T-cell (primary cell): ENCODE measurements around the gene PNPLA3. TPM values are rescaled to one million over a fixed set of nuclear protein-coding genes. Genes with fewer than 3 reads are reported as not detected.
"Not testable (repeated sequence)": the region's sequence is repeated elsewhere in the genome, so short reads cannot be mapped to it uniquely, and the experiment has no call there.

ENCODE experiments used
- ATAC-seq, 4 experiments: fragments of 200-7000 bp in 3 of 4; fragments of 150-1000 bp in 1 of 4; cut with Tn5 transposase; replicated peaks in 1 of 4; 1 replicate in 3 of 4; 2 replicates in 1 of 4; pipeline ENCODE4 v1.10.0; 2021; ENCODE audit warnings: moderate library complexity in 3 of 4, mild to moderate bottlenecking in 2 of 4, moderate number of reproducible peaks in 1 of 4
- CTCF ChIA-PET, 2 donors: fragments of 300-600 bp; sonication (Branson Sonifier 250); formaldehyde crosslinking; loops; one replicate each; lab custom pipeline; 2022; ENCODE audit warnings: antibody characterized with exemption in 2 of 2; lab: Charles Lee
- POLR2A ChIA-PET, 2 donors: fragments of 300-600 bp; sonication (Branson Sonifier 250); formaldehyde crosslinking; loops; one replicate each; lab custom pipeline; 2022; ENCODE audit warnings: antibody characterized with exemption in 2 of 2; lab: Charles Lee
- DNase-seq, 35 experiments: peaks; one replicate each; pipeline versions ENCODE4 v3.0.0 to v3.0.0-alpha.2; 2013 to 2023
- H3K27ac ChIP-seq: one replicate; pipeline ENCODE4 v1.5.1; 2013; ENCODE audit warnings: low read length
- H3K27me3 ChIP-seq, 2 experiments: replicated peaks in 1 of 2; 1 replicate in 1 of 2; 2 replicates in 1 of 2; pipeline versions ENCODE4 v1.6.1 to v1.7.0; 2013; ENCODE audit warnings: low read length in 1 of 2, mixed read lengths in 1 of 2; ENCODE audit not compliant: control insufficient read depth in 2 of 2, insufficient read depth in 2 of 2; ENCODE audit errors: extremely low read depth in 1 of 2
- H3K36me3 ChIP-seq, 2 donors: 1 replicate in 1 of 2; 2 replicates in 1 of 2; pipeline versions ENCODE4 v1.6.1 to v1.7.0; 2013; ENCODE audit warnings: low read length in 1 of 2; ENCODE audit not compliant: control insufficient read depth in 2 of 2, insufficient read depth in 1 of 2; ENCODE audit errors: extremely low read depth in 1 of 2
- H3K4me1 ChIP-seq, 2 experiments: 1 replicate in 1 of 2; 2 replicates in 1 of 2; pipeline versions ENCODE4 v1.6.1 to v1.7.0; 2013; ENCODE audit warnings: low read length in 2 of 2, mixed read lengths in 1 of 2; ENCODE audit not compliant: insufficient read depth in 2 of 2, control insufficient read depth in 1 of 2; ENCODE audit errors: extremely low read depth in 1 of 2
- H3K4me3 ChIP-seq, 2 donors: 1 replicate in 1 of 2; 2 replicates in 1 of 2; pipeline versions ENCODE4 v1.5.1 to v1.7.0; 2013; ENCODE audit warnings: mild to moderate bottlenecking in 2 of 2, low read length in 1 of 2, moderate library complexity in 1 of 2; ENCODE audit not compliant: control insufficient read depth in 1 of 2; ENCODE audit errors: extremely low read depth in 1 of 2
- H3K9me3 ChIP-seq: 2 replicates; pipeline ENCODE4 v1.7.0; 2013
- H3K27ac Mint-ChIP-seq, 2 donors: one replicate each; pipeline ENCODE4 v1.8.0; 2020 to 2021; ENCODE audit warnings: mild to moderate bottlenecking in 2 of 2, mixed read lengths in 2 of 2
- H3K27me3 Mint-ChIP-seq, 2 donors: one replicate each; pipeline ENCODE4 v1.8.0; 2021 to 2022; ENCODE audit warnings: mixed read lengths in 2 of 2
- H3K36me3 Mint-ChIP-seq: one replicate; pipeline ENCODE4 v1.8.0; 2021; ENCODE audit warnings: mixed read lengths
- H3K4me1 Mint-ChIP-seq, 3 donors: one replicate each; pipeline ENCODE4 v1.8.0; 2020 to 2022; ENCODE audit warnings: mixed read lengths in 3 of 3, mild to moderate bottlenecking in 1 of 3
- H3K4me3 Mint-ChIP-seq, 3 donors: one replicate each; pipeline ENCODE4 v1.8.0; 2020 to 2022; ENCODE audit warnings: mild to moderate bottlenecking in 3 of 3, mixed read lengths in 3 of 3, moderate library complexity in 3 of 3
- H3K9me3 Mint-ChIP-seq, 3 donors: one replicate each; pipeline ENCODE4 v1.8.0; 2020 to 2022; ENCODE audit warnings: mixed read lengths in 3 of 3
- WGBS: methylation state at CpG from one replicate; pipeline ENCODE4 v1.1.5; 2013; ENCODE audit warnings: missing lambda C conversion rate; ENCODE audit not compliant: insufficient coverage; 5-methylcytosine and 5-hydroxymethylcytosine counted together
- total RNA-seq, 35 experiments: library from RNA in 6 of 35; stranded (reverse) in 6 of 35; fragments of 120-200 nt in 1 of 35; gene quantifications; one replicate each; pipeline versions ENCODE4 v1.2.1 to v1.2.4 and lab custom pipeline; 2013 to 2026

Gene PNPLA3
- total RNA-seq, 5 donors from 2014 or later (not counting 1 experiment from before 2014, with no cell fraction given): 0.13 to 0.26 (median 0.16) TPM; not detected in 2

GRCh38 chr22:43904412-43904811 lies 19.2 kb upstream of the PNPLA3 start:
- H3K4me1 ChIP-seq, H3K9me3 ChIP-seq, H3K36me3 Mint-ChIP-seq, H3K36me3 ChIP-seq, H3K4me1 Mint-ChIP-seq, POLR2A ChIA-PET, H3K27ac Mint-ChIP-seq, H3K27ac ChIP-seq, ATAC-seq, CTCF ChIA-PET, H3K9me3 Mint-ChIP-seq, H3K4me3 Mint-ChIP-seq, H3K4me3 ChIP-seq: not testable (repeated sequence)
- peaks cover 0 to 56% of the 10 kb centered on the region in 2 experiments for H3K27me3 ChIP-seq
- peak in 7 of 35 experiments; percentile 6 to 38 (median 12) for DNase-seq
- no CpG with 5 or more reads among the region's 12 CpGs for WGBS
- peaks cover 15 to 32% of the 10 kb centered on the region in 2 donors for H3K27me3 Mint-ChIP-seq

GRCh38 chr22:43905681-43906080 lies 17.9 kb upstream of the PNPLA3 start:
- H3K27me3 Mint-ChIP-seq: peaks cover 15 to 35% of the 10 kb centered on the region in 2 donors
- no peak overlapping the region for H3K4me3 ChIP-seq
- 66% methylated on average over 4 of the region's 7 CpGs for WGBS
- no peak for DNase-seq
- ChIA-PET POLR2A (interaction anchor here in 1 of 2 donors (0.7 kb wide), 1 partner anchor 34 kb away, joined by 11 read pairs; no protein-coding TSS in a partner anchor), CTCF (no interaction called here)
- H3K36me3 Mint-ChIP-seq: no peaks in the 10 kb centered on the region
- H3K9me3 ChIP-seq: no peaks in the 10 kb centered on the region
- no peaks in the 10 kb centered on the region for H3K4me1 ChIP-seq
- no peak overlapping the region for H3K4me3 Mint-ChIP-seq
- peaks cover 0 to 54% of the 10 kb centered on the region in 2 experiments for H3K27me3 ChIP-seq
- no peaks in the 10 kb centered on the region for H3K4me1 Mint-ChIP-seq
- H3K27ac ChIP-seq: no peak overlapping the region
- ATAC-seq: no peak
- no peaks in the 10 kb centered on the region for H3K36me3 ChIP-seq
- no peak overlapping the region for H3K27ac Mint-ChIP-seq
- no peaks in the 10 kb centered on the region for H3K9me3 Mint-ChIP-seq

GRCh38 chr22:43909708-43910107 lies 13.9 kb upstream of the PNPLA3 start:
- Histone ChIP-seq H3K27ac (no peak overlapping the region), H3K9me3 (no peaks in the 10 kb centered on the region), H3K36me3 (no peaks in the 10 kb centered on the region), H3K27me3 (peaks cover 0 to 33% of the 10 kb centered on the region in 2 experiments), H3K4me3 (no peak overlapping the region), H3K4me1 (no peaks in the 10 kb centered on the region)
- H3K36me3 Mint-ChIP-seq: no peaks in the 10 kb centered on the region
- ChIA-PET POLR2A (no interaction called here), CTCF (no interaction called here)
- H3K4me3 Mint-ChIP-seq: no peak overlapping the region
- no peaks in the 10 kb centered on the region for H3K9me3 Mint-ChIP-seq
- no peak overlapping the region for H3K27ac Mint-ChIP-seq
- no CpG with 5 or more reads among the region's 1 CpG for WGBS
- H3K4me1 Mint-ChIP-seq: no peaks in the 10 kb centered on the region
- ATAC-seq (no peak), DNase-seq (no peak)
- H3K27me3 Mint-ChIP-seq: peaks cover 17 to 28% of the 10 kb centered on the region in 2 donors

DNA sequence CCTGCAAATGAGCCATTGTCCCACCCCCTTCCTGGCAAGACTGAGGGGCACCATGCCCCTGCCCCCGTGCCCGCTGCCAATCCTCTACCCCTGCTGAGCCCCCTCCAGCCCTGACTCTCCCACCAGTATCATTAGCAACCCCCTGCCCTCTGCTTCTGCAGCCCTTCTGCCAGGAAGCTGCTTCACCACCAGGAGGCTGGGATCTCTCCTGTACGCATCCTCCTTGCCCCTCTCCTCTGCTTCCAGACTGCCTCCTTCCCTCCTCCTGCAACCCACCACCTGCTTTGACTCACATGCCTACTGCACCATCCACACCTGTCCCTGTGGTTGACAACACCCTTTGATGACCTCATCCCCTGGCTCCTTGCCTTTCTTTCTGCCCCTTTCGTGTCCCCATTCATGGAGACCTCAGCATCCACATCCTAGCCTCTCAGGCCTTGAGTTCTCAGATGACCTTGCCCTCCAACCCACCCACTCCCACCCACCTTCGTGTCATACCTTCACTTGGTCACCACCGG lies 13.4 kb upstream of the PNPLA3 start:
- Mint-ChIP-seq H3K4me1 (no peaks in the 10 kb centered on the region), H3K9me3 (no peaks in the 10 kb centered on the region), H3K4me3 (no peak overlapping the region), H3K27me3 (peaks cover 17 to 28% of the 10 kb centered on the region in 2 donors), H3K27ac (no peak overlapping the region), H3K36me3 (no peaks in the 10 kb centered on the region)
- DNase-seq (no peak), ATAC-seq (no peak)
- Histone ChIP-seq H3K4me1 (no peaks in the 10 kb centered on the region), H3K36me3 (no peaks in the 10 kb centered on the region), H3K27me3 (peaks cover 0 to 28% of the 10 kb centered on the region in 2 experiments), H3K4me3 (no peak overlapping the region), H3K27ac (no peak overlapping the region), H3K9me3 (no peaks in the 10 kb centered on the region)
- CTCF ChIA-PET: interaction anchor here in 1 of 2 donors (0.6 kb wide), 1 partner anchor 37 kb away, joined by 3 read pairs; no protein-coding TSS in a partner anchor
- WGBS: 71% methylated on average over 5 of the region's 6 CpGs
- POLR2A ChIA-PET: no interaction called here

DNA sequence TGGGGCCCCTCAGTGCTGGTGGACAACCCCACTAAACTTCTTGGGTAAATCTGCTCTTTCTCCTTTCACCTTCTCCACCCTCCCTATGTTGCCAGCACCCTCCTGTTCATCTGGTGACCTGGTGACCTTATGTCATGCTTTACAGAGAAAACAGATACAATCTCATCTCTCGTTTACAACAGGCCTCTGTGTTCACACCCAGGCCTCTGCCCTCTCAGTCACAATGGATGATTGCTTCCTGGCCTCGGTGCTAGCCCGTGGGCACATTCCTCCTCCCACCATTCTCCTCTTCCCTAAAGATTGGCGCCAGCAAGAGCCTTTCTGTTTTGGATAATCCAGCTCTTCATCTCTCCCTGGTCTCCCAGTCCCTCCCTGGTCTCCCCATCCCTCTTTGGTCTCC lies 12.3 kb upstream of the PNPLA3 start:
- Mint-ChIP-seq H3K4me3 (no peak overlapping the region), H3K4me1 (no peaks in the 10 kb centered on the region), H3K27ac (no peak overlapping the region), H3K36me3 (no peaks in the 10 kb centered on the region), H3K27me3 (peaks cover 10 to 21% of the 10 kb centered on the region in 2 donors), H3K9me3 (no peaks in the 10 kb centered on the region)
- Histone ChIP-seq H3K27ac (no peak overlapping the region), H3K27me3 (peaks cover 0 to 21% of the 10 kb centered on the region in 2 experiments), H3K4me1 (no peaks in the 10 kb centered on the region), H3K9me3 (no peaks in the 10 kb centered on the region), H3K4me3 (no peak overlapping the region), H3K36me3 (no peaks in the 10 kb centered on the region)
- WGBS: 23% methylated on average over 4 of the region's 4 CpGs
- DNase-seq (no peak), ATAC-seq (no peak)
- CTCF ChIA-PET: no interaction called here
- POLR2A ChIA-PET: no interaction called here

GRCh38 chr22:43917521-43917920 lies 6.1 kb upstream of the PNPLA3 start:
- no peak overlapping the region for H3K4me3 Mint-ChIP-seq
- H3K4me1 ChIP-seq: no peaks in the 10 kb centered on the region
- H3K27me3 Mint-ChIP-seq: peaks cover 34 to 36% of the 10 kb centered on the region in 2 donors
- H3K27me3 ChIP-seq: peaks cover 0 to 39% of the 10 kb centered on the region in 2 experiments
- no peak overlapping the region for H3K27ac ChIP-seq
- H3K9me3 ChIP-seq: no peaks in the 10 kb centered on the region
- WGBS: 24% methylated on average over 2 of the region's 6 CpGs
- H3K9me3 Mint-ChIP-seq: no peaks in the 10 kb centered on the region
- no peak overlapping the region for H3K4me3 ChIP-seq
- no peaks in the 10 kb centered on the region for H3K4me1 Mint-ChIP-seq
- no peaks in the 10 kb centered on the region for H3K36me3 Mint-ChIP-seq
- no peak for ATAC-seq
- DNase-seq: no peak
- peak overlapping the region in 1 of 2 donors; percentile 52 for H3K27ac Mint-ChIP-seq
- POLR2A ChIA-PET: no interaction called here
- CTCF ChIA-PET: interaction anchor here in 1 of 2 donors (0.6 kb wide), 1 partner anchor 612 kb away, joined by 3 read pairs; no protein-coding TSS in a partner anchor
- H3K36me3 ChIP-seq: no peaks in the 10 kb centered on the region
